IMR-90 (cell line): ENCODE results near the gene FAM81A. TPM values are rescaled to one million over a fixed set of nuclear protein-coding genes. Genes with fewer than 3 reads are reported as not detected.

Experiments
- ATAC-seq: fragments of 200-7000 bp; cut with Tn5 transposase; 2 replicates; pipeline ENCODE4 v1.9.1; 2020; ENCODE audit warnings: low read depth, mild to moderate bottlenecking, moderate library complexity
- BruUV-seq: library from RNA; stranded (reverse); fragments of 400-500 nt; replicated peaks from 2 replicates; lab custom pipeline; 2021; lab: Mats Ljungman, UMichigan
- CTCF ChIA-PET: fragments of 300-600 bp; formaldehyde crosslinking; extraction: SDS; loops from one replicate; lab custom pipeline; 2021; ENCODE audit warnings: antibody characterized with exemption; lab: Yijun Ruan, JAX
- POLR2A ChIA-PET: fragments of 300-600 bp; sonication (Branson Sonifier 250); formaldehyde crosslinking; loops from one replicate; lab custom pipeline; 2022; ENCODE audit warnings: antibody characterized with exemption; ENCODE audit not compliant: unreplicated experiment; lab: Charles Lee
- DNase-seq: peaks from one replicate; pipeline ENCODE4 v3.0.0; 2013
- H2AFZ ChIP-seq: replicated peaks from 2 replicates; pipeline ENCODE3; 2013; ENCODE audit warnings: low read length, mild to moderate bottlenecking; ENCODE audit not compliant: poor library complexity
- H2AK5ac ChIP-seq: 2 replicates; pipeline ENCODE4 v1.6.1; 2013; ENCODE audit warnings: low read depth, low read length, inconsistent platforms
- H2AK9ac ChIP-seq: replicated peaks from 2 replicates; pipeline ENCODE3; 2013; ENCODE audit warnings: mild to moderate bottlenecking, low read depth, low read length, moderate library complexity; ENCODE audit not compliant: poor library complexity
- H2BK120ac ChIP-seq: 2 replicates; pipeline ENCODE4 v1.6.1; 2013; ENCODE audit warnings: low read depth, low read length, inconsistent platforms
- H2BK15ac ChIP-seq: 3 replicates; pipeline ENCODE4 v1.6.1; 2013; ENCODE audit warnings: low read depth, low read length, inconsistent platforms
- H2BK20ac ChIP-seq: 2 replicates; pipeline ENCODE4 v1.6.1; 2013; ENCODE audit warnings: low read depth, mild to moderate bottlenecking, inconsistent platforms, low read length, moderate library complexity
- H2BK5ac ChIP-seq: 2 replicates; pipeline ENCODE4 v1.6.1; 2013; ENCODE audit warnings: mild to moderate bottlenecking, low read depth, low read length, inconsistent platforms; ENCODE audit not compliant: poor library complexity, severe bottlenecking
- H3K14ac ChIP-seq: replicated peaks from 2 replicates; pipeline ENCODE4 v1.6.1; 2013; ENCODE audit warnings: low read depth, low read length, inconsistent platforms
- H3K18ac ChIP-seq: 2 replicates; pipeline ENCODE4 v1.6.1; 2013; ENCODE audit warnings: low read depth, low read length, control low read depth
- H3K23ac ChIP-seq: 2 replicates; pipeline ENCODE4 v1.6.1; 2013; ENCODE audit warnings: low read depth, low read length, inconsistent platforms
- H3K27ac ChIP-seq: 2 replicates; pipeline ENCODE4 v1.5.1; 2013; ENCODE audit warnings: mild to moderate bottlenecking, control low read depth, low read length; ENCODE audit not compliant: insufficient read depth
- H3K27me3 ChIP-seq: 2 replicates; pipeline ENCODE4 v1.6.1; 2013; ENCODE audit warnings: low read length; ENCODE audit not compliant: control insufficient read depth, insufficient read depth
- H3K36me3 ChIP-seq: 2 replicates; pipeline ENCODE4 v1.6.1; 2013; ENCODE audit warnings: low read length, mixed read lengths; ENCODE audit not compliant: control insufficient read depth, insufficient read depth
- H3K4ac ChIP-seq: 2 replicates; pipeline ENCODE4 v1.6.1; 2013; ENCODE audit warnings: low read depth, low read length, inconsistent platforms
- H3K4me1 ChIP-seq: 2 replicates; pipeline ENCODE4 v1.6.1; 2013; ENCODE audit warnings: low read length, mixed read lengths; ENCODE audit not compliant: control insufficient read depth, insufficient read depth
- H3K4me2 ChIP-seq: 2 replicates; pipeline ENCODE4 v1.6.1; 2013; ENCODE audit warnings: low read depth, mild to moderate bottlenecking, control low read depth, low read length, moderate library complexity
- H3K4me3 ChIP-seq: 2 replicates; pipeline ENCODE4 v1.5.1; 2013; ENCODE audit warnings: low read depth, mild to moderate bottlenecking, control low read depth, low read length, moderate library complexity; ENCODE audit not compliant: insufficient read depth
- H3K56ac ChIP-seq: 2 replicates; pipeline ENCODE4 v1.6.1; 2013; ENCODE audit warnings: low read length, inconsistent platforms; ENCODE audit not compliant: insufficient read depth; ENCODE audit errors: extremely low read depth
- H3K79me1 ChIP-seq, 2 experiments: 2 replicates each; pipeline ENCODE4 v1.6.1; 2013; ENCODE audit warnings: low read length in 2 of 2, inconsistent platforms in 1 of 2, low read depth in 1 of 2
- H3K9ac ChIP-seq: 2 replicates; pipeline ENCODE4 v1.6.1; 2013; ENCODE audit warnings: low read depth, low read length, control low read depth
- H3K9me1 ChIP-seq: 2 replicates; pipeline ENCODE4 v1.6.1; 2013; ENCODE audit warnings: low read length, inconsistent platforms; ENCODE audit not compliant: insufficient read depth
- H3K9me3 ChIP-seq: 2 replicates; pipeline ENCODE4 v1.6.1; 2013; ENCODE audit warnings: low read length; ENCODE audit not compliant: control insufficient read depth, insufficient read depth
- H4K20me1 ChIP-seq: 2 replicates; pipeline ENCODE4 v1.6.1; 2013; ENCODE audit warnings: low read length, inconsistent platforms; ENCODE audit not compliant: insufficient read depth
- H4K5ac ChIP-seq: 2 replicates; pipeline ENCODE4 v1.6.1; 2013; ENCODE audit warnings: mild to moderate bottlenecking, low read depth, low read length, control low read depth
- H4K8ac ChIP-seq, 2 experiments: 2 replicates each; pipeline ENCODE4 v1.6.1; 2013; ENCODE audit warnings: low read depth in 2 of 2, low read length in 2 of 2, control low read depth in 1 of 2, inconsistent platforms in 1 of 2
- H4K91ac ChIP-seq: 2 replicates; pipeline ENCODE4 v1.6.1; 2013; ENCODE audit warnings: low read depth, low read length, inconsistent platforms; ENCODE audit not compliant: insufficient read depth
- BHLHE40 ChIP-seq: fragments of 150-350 bp; IDR thresholded peaks from 2 replicates; pipeline ENCODE4 v1.6.1; 2016; ENCODE audit warnings: mild to moderate bottlenecking, low read depth, low read length
- CEBPB ChIP-seq: IDR thresholded peaks from 2 replicates; pipeline ENCODE4 v1.6.1; 2012; ENCODE audit warnings: low read depth, low read length, improper control_type of control experiment
- CHD1 ChIP-seq: IDR thresholded peaks from 2 replicates; pipeline ENCODE4 v1.6.1; 2012; ENCODE audit warnings: low read depth, low read length, improper control_type of control experiment
- FOS ChIP-seq: fragments of 150-350 bp; IDR thresholded peaks from 2 replicates; pipeline ENCODE4 v1.6.1; 2016; ENCODE audit warnings: low read depth, low read length
- MAFK ChIP-seq: IDR thresholded peaks from 2 replicates; pipeline ENCODE4 v1.6.1; 2012; ENCODE audit warnings: low read depth, low read length, improper control_type of control experiment
- MAZ ChIP-seq: IDR thresholded peaks from 2 replicates; pipeline ENCODE4 v1.6.1; 2012; ENCODE audit warnings: low read depth, mild to moderate bottlenecking, low read length, improper control_type of control experiment, moderate library complexity, borderline replicate concordance
- MXI1 ChIP-seq: IDR thresholded peaks from 2 replicates; pipeline ENCODE4 v1.6.1; 2012; ENCODE audit warnings: low read depth, mild to moderate bottlenecking, low read length, moderate library complexity, borderline replicate concordance
- NFE2L2 ChIP-seq: fragments of 150-350 bp; IDR thresholded peaks from 2 replicates; pipeline ENCODE4 v1.6.1; 2016; ENCODE audit warnings: low read depth, mild to moderate bottlenecking, low read length
- POLR2A ChIP-seq: IDR thresholded peaks from 2 replicates; pipeline ENCODE4 v1.6.1; 2012; ENCODE audit warnings: mild to moderate bottlenecking, low read depth, low read length
- RAD21 ChIP-seq: IDR thresholded peaks from 2 replicates; pipeline ENCODE4 v1.6.1; 2012; ENCODE audit warnings: low read length, improper control_type of control experiment
- RCOR1 ChIP-seq: IDR thresholded peaks from 2 replicates; pipeline ENCODE4 v1.6.1; 2012; ENCODE audit warnings: mild to moderate bottlenecking, low read length, improper control_type of control experiment; ENCODE audit not compliant: insufficient replicate concordance
- RFX5 ChIP-seq: IDR thresholded peaks from 2 replicates; pipeline ENCODE4 v1.8.0; 2012; ENCODE audit warnings: low read depth, mild to moderate bottlenecking, low read length, moderate library complexity
- SMC3 ChIP-seq: fragments of 150-350 bp; IDR thresholded peaks from 2 replicates; pipeline ENCODE4 v1.6.1; 2016; ENCODE audit warnings: low read depth, mild to moderate bottlenecking, antibody characterized with exemption, low read length, moderate library complexity
- WGBS, 2 experiments: methylation state at CpG; one replicate each; pipeline versions ENCODE4 v1.1.5 to v1.1.7; 2013; ENCODE audit warnings: missing lambda C conversion rate in 2 of 2; ENCODE audit not compliant: insufficient read length in 1 of 2; ENCODE audit errors: extremely low coverage in 2 of 2; 5-methylcytosine and 5-hydroxymethylcytosine counted together
- dilution Hi-C: fragments of 300-500 bp; cut with HindIII; formaldehyde crosslinking; loops from one replicate; pipeline ENCODE4 v1.14.3; 2018; ENCODE audit warnings: low sequenced_read_pairs; ENCODE audit not compliant: unreplicated experiment
- in situ Hi-C: fragments of 300-500 bp; cut with MboI; formaldehyde crosslinking; loops from 3 replicates; pipeline ENCODE4 v1.14.3; 2019; ENCODE audit warnings: low sequenced_read_pairs, inconsistent platforms, mixed read lengths
- intact Hi-C: fragments of 100-400 bp; cut with micrococcal nuclease; formaldehyde crosslinking; loops from 2 replicates; pipeline ENCODE4 v1.10.0; 2022
- polyA plus RNA-seq, 3 experiments: library from polyadenylated mRNA; depleted of rRNA; stranded (reverse); fragments of >200 nt; gene quantifications; 2 replicates each; pipeline ENCODE4 v1.2.3, GENCODE V29; 2012; ENCODE audit warnings: low replicate concordance in 1 of 3
- total RNA-seq: library from RNA; depleted of rRNA; stranded (reverse); fragments of >200 nt; gene quantifications from 2 replicates; pipeline ENCODE4 v1.2.3, GENCODE V29; 2012
- TF ChIP-seq, protein P1 (sequence below): fragments of 150-350 bp; IDR thresholded peaks from 2 replicates; pipeline ENCODE4 v1.6.1; 2017; ENCODE audit warnings: mild to moderate bottlenecking, antibody characterized with exemption, low read length, low read depth
- TF ChIP-seq, protein P2 (sequence below): conservative IDR thresholded peaks from 2 replicates; pipeline ENCODE4 v1.5.1; 2012; ENCODE audit warnings: mild to moderate bottlenecking, low read depth, low read length, improper control_type of control experiment
- TF ChIP-seq, protein P3 (sequence below): fragments of 150-350 bp; IDR thresholded peaks from 2 replicates; pipeline ENCODE4 v1.6.1; 2016; ENCODE audit warnings: low read depth, mild to moderate bottlenecking, low read length, moderate library complexity, borderline replicate concordance

FAM81A gene
- total and polyA plus RNA-seq, 2 of the 4 experiments (the other 2 are of a cell fraction) = not detected

DNA sequence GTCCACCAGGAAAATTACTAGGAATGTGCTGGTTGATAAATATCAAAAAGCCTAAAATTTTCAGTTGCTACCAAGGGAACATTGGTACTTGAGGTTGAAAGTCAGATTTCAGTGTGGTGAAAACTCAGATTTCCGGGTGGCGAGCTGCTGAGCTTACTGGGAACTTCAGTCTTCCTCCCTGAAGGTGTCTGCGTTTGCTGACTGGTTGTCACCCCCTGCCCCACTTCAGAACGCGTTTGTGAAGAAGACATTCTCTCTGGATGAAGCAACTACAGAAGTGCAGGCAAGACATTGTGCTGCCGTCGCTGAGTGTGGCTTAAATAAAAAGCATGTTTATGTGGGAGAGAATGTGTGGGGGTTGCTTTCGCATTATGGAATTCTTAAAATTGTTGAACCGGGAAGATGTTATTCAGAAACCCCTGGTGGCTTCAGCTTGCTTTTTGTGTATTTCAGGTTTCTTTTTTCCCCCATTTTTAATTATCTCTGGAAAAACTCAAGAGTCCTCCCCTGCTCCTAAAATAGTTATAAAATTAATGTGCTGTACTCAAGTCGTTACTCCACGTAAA, 7.1 kb downstream of the FAM81A start:
- no peaks in the 10 kb centered on the region for H3K36me3 ChIP-seq
- H2BK120ac ChIP-seq = no peak overlapping the region
- no peaks in the 10 kb centered on the region for H3K4me1 ChIP-seq
- TF ChIP-seq RFX5 (no peak), POLR2A (no peak), MAFK (no peak), MAZ (no peak), CHD1 (no peak), CEBPB (no peak), RCOR1 (no peak), MXI1 (no peak), FOS (no peak), RAD21 (no peak), BHLHE40 (no peak), SMC3 (no peak), NFE2L2 (no peak)
- TF ChIP-seq, protein P1, sequence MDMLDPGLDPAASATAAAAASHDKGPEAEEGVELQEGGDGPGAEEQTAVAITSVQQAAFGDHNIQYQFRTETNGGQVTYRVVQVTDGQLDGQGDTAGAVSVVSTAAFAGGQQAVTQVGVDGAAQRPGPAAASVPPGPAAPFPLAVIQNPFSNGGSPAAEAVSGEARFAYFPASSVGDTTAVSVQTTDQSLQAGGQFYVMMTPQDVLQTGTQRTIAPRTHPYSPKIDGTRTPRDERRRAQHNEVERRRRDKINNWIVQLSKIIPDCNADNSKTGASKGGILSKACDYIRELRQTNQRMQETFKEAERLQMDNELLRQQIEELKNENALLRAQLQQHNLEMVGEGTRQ = no peak
- TF ChIP-seq, protein P2, sequence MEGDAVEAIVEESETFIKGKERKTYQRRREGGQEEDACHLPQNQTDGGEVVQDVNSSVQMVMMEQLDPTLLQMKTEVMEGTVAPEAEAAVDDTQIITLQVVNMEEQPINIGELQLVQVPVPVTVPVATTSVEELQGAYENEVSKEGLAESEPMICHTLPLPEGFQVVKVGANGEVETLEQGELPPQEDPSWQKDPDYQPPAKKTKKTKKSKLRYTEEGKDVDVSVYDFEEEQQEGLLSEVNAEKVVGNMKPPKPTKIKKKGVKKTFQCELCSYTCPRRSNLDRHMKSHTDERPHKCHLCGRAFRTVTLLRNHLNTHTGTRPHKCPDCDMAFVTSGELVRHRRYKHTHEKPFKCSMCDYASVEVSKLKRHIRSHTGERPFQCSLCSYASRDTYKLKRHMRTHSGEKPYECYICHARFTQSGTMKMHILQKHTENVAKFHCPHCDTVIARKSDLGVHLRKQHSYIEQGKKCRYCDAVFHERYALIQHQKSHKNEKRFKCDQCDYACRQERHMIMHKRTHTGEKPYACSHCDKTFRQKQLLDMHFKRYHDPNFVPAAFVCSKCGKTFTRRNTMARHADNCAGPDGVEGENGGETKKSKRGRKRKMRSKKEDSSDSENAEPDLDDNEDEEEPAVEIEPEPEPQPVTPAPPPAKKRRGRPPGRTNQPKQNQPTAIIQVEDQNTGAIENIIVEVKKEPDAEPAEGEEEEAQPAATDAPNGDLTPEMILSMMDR = no peak
- TF ChIP-seq, protein P3, sequence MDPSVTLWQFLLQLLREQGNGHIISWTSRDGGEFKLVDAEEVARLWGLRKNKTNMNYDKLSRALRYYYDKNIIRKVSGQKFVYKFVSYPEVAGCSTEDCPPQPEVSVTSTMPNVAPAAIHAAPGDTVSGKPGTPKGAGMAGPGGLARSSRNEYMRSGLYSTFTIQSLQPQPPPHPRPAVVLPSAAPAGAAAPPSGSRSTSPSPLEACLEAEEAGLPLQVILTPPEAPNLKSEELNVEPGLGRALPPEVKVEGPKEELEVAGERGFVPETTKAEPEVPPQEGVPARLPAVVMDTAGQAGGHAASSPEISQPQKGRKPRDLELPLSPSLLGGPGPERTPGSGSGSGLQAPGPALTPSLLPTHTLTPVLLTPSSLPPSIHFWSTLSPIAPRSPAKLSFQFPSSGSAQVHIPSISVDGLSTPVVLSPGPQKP = no peak
- H3K9me1 ChIP-seq = peaks cover 10% of the 10 kb centered on the region; the same call in 1 of the 2 replicates
- H3K27me3 ChIP-seq = peaks cover 29% of the 10 kb centered on the region
- intact Hi-C loops = no loop called here
- peak overlapping the region; percentile 69 for H3K4me2 ChIP-seq
- H3K14ac ChIP-seq = no peak overlapping the region
- no peak overlapping the region for H3K27ac ChIP-seq
- H3K79me1 ChIP-seq = no peaks in the 10 kb centered on the region
- no peak overlapping the region for H2BK20ac ChIP-seq
- dilution Hi-C loops = no loop called here
- no peak overlapping the region for H2AK9ac ChIP-seq
- DNase-seq (no peak), ATAC-seq (no peak)
- H3K23ac ChIP-seq = no peak overlapping the region
- no peak overlapping the region for H3K4me3 ChIP-seq
- H2BK5ac ChIP-seq = no peak overlapping the region
- no peak overlapping the region for H3K18ac ChIP-seq
- ChIA-PET POLR2A (no interaction called here), CTCF (no interaction called here)
- no peak overlapping the region for H2BK15ac ChIP-seq
- H3K4ac ChIP-seq = no peak overlapping the region
- no peak overlapping the region for H2AK5ac ChIP-seq
- H3K56ac ChIP-seq = no peak overlapping the region
- no peak overlapping the region for H4K91ac ChIP-seq
- no peak overlapping the region for H4K8ac ChIP-seq
- H3K9me3 ChIP-seq = no peaks in the 10 kb centered on the region
- no peaks in the 10 kb centered on the region for H4K20me1 ChIP-seq
- in situ Hi-C loops = no loop called here
- H3K9ac ChIP-seq = no peak overlapping the region
- 20% methylated on average over 1 of the region's 11 CpGs; no CpG with 5 or more reads in 1 of the 2 experiments for WGBS, 2 experiments
- no TSS peak for BruUV-seq
- no peak overlapping the region for H4K5ac ChIP-seq
- peak overlapping the region; percentile 62 for H2AFZ ChIP-seq
